A673 (cell line): ENCODE results near the gene COPS6.

Source experiments
- EZH2 ChIP-seq: fragments of 200-600 bp; sonication (generic); IDR thresholded peaks from 2 replicates; pipeline ENCODE4 v1.6.1; 2017; ENCODE audit warnings: borderline replicate concordance, low read depth, mild to moderate bottlenecking, mixed read lengths, antibody characterized with exemption, low read length; ENCODE audit not compliant: poor library complexity, severe bottlenecking
- TF ChIP-seq, protein P1 (sequence below): fragments of 300-800, 200-600 bp; sonication (generic); conservative IDR thresholded peaks from 2 replicates; pipeline ENCODE4 v1.5.1; 2017; ENCODE audit warnings: low read depth, mild to moderate bottlenecking, antibody characterized with exemption, low read length, moderate library complexity, mixed read lengths

DNA sequence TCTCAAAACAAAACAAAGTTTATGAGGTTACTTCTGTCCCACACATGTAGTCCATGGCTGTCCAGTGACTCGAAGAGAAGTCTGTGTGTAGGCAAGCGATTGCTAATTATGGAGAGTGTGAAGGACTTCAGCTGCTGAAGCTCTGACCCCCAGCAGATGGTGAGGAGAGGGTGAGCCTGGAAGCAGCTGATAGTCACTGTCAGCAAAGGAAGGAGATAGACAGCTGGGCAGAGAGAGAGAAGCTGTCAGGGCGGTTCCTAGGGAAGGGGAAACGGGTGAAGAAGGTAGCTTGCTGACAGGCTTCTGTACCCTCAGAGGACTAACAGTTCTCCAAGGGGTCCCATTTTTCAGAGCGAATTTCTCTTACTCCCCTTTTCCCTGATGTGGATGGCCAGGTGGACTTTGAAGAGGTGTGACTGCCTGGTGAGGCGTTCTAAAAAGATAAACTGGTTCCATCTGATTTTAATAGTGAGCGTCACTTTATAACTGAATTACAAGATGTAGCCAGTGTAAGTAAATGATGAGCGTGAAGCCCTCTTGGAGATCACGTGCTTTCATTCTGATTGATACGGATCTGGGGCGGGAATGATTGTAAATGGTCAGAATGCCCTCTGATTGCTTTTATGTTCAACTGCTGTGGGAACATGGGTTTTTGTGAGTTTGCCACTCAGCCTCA, 27.1 kb upstream of the COPS6 start:
- TF ChIP-seq, protein P1, sequence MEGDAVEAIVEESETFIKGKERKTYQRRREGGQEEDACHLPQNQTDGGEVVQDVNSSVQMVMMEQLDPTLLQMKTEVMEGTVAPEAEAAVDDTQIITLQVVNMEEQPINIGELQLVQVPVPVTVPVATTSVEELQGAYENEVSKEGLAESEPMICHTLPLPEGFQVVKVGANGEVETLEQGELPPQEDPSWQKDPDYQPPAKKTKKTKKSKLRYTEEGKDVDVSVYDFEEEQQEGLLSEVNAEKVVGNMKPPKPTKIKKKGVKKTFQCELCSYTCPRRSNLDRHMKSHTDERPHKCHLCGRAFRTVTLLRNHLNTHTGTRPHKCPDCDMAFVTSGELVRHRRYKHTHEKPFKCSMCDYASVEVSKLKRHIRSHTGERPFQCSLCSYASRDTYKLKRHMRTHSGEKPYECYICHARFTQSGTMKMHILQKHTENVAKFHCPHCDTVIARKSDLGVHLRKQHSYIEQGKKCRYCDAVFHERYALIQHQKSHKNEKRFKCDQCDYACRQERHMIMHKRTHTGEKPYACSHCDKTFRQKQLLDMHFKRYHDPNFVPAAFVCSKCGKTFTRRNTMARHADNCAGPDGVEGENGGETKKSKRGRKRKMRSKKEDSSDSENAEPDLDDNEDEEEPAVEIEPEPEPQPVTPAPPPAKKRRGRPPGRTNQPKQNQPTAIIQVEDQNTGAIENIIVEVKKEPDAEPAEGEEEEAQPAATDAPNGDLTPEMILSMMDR, result no peak
- no peak for TF ChIP-seq EZH2
